ENCODE results near the gene PREX1.

DNA sequence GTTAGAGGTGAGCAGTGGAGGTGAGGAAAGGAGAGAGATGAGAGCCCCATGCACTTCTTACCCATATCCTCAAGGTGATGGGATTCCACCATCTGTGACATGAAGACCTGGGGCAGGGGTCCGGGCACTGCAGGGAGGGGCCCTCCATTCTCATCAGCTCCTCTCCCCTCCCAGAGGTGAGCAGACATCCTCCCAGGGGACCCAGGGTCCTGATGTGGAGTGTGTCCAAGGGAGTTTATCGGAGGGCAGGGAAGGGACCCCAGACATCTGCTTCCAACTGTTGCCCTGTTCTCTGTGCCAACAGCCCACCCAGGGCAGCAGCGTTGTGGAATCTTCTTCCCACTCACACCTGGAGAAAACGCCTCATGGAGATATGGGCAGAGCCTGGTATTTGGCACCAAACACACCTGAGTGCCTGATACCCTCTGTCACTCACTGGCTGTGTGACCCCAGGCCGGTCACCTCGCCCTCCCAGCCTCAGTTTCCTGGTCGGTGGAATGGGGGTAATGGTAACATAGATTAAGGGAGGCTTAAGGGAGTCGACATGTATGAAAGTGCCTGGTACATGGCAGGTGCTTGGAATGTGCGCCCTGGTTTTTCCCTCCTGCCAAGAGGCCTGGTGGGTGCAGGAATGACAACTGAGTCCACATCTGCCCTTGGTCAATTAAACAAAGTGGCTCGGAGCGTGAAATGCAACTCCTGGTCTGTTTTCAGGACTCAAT, 227.9 kb downstream of the PREX1 start:
- TF ChIP-seq POLR2A (IDR thresholded peaks at IDR 0.05; ENCODE audit: low read depth, low read length) (no peak), RAD21 (IDR thresholded peaks at IDR 0.05; ENCODE audit: low read length) (no peak), SMC3 (IDR thresholded peaks at IDR 0.05; ENCODE audit: low read depth, low read length) (no peak), RFX5 (IDR thresholded peaks at IDR 0.05; ENCODE audit: low read depth, low read length) (no peak), MXI1 (IDR thresholded peaks at IDR 0.05; ENCODE audit: borderline replicate concordance, low read depth, low read length) (no peak), CEBPB (IDR thresholded peaks at IDR 0.05; ENCODE audit: low read depth, low read length) (no peak), BHLHE40 (IDR thresholded peaks at IDR 0.05; ENCODE audit: low read depth, low read length) (no peak), MAFK (IDR thresholded peaks at IDR 0.05; ENCODE audit: low read depth, low read length) (no peak)
- TF ChIP-seq, protein P1, sequence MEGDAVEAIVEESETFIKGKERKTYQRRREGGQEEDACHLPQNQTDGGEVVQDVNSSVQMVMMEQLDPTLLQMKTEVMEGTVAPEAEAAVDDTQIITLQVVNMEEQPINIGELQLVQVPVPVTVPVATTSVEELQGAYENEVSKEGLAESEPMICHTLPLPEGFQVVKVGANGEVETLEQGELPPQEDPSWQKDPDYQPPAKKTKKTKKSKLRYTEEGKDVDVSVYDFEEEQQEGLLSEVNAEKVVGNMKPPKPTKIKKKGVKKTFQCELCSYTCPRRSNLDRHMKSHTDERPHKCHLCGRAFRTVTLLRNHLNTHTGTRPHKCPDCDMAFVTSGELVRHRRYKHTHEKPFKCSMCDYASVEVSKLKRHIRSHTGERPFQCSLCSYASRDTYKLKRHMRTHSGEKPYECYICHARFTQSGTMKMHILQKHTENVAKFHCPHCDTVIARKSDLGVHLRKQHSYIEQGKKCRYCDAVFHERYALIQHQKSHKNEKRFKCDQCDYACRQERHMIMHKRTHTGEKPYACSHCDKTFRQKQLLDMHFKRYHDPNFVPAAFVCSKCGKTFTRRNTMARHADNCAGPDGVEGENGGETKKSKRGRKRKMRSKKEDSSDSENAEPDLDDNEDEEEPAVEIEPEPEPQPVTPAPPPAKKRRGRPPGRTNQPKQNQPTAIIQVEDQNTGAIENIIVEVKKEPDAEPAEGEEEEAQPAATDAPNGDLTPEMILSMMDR (conservative IDR thresholded peaks at IDR 0.05; ENCODE audit: low read depth, low read length), result no peak
- TF ChIP-seq, protein P2, sequence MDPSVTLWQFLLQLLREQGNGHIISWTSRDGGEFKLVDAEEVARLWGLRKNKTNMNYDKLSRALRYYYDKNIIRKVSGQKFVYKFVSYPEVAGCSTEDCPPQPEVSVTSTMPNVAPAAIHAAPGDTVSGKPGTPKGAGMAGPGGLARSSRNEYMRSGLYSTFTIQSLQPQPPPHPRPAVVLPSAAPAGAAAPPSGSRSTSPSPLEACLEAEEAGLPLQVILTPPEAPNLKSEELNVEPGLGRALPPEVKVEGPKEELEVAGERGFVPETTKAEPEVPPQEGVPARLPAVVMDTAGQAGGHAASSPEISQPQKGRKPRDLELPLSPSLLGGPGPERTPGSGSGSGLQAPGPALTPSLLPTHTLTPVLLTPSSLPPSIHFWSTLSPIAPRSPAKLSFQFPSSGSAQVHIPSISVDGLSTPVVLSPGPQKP (IDR thresholded peaks at IDR 0.05; ENCODE audit: borderline replicate concordance, low read depth, low read length), result no peak
